Nephron progenitor cell (in vitro differentiated cells): ENCODE results near the gene C11orf54.
"Not testable (repeated sequence)": the region's sequence is repeated elsewhere in the genome, so short reads cannot be mapped to it uniquely, and the experiment has no call there.

ENCODE experiments used
- DNase-seq: peaks from one replicate; pipeline ENCODE4 v3.0.0; 2021
- H3K27ac Mint-ChIP-seq: 2 replicates; pipeline ENCODE4 v1.8.0; 2021; ENCODE audit warnings: mild to moderate bottlenecking, moderate library complexity, mixed read lengths
- H3K27me3 Mint-ChIP-seq: 2 replicates; pipeline ENCODE4 v1.8.0; 2021; ENCODE audit warnings: mild to moderate bottlenecking, low read depth, mixed read lengths; ENCODE audit not compliant: poor library complexity
- H3K36me3 Mint-ChIP-seq: 2 replicates; pipeline ENCODE4 v1.8.0; 2021; ENCODE audit warnings: low read depth, mixed read lengths
- H3K4me1 Mint-ChIP-seq: 2 replicates; pipeline ENCODE4 v1.8.0; 2021; ENCODE audit warnings: mixed read lengths
- H3K4me3 Mint-ChIP-seq: 2 replicates; pipeline ENCODE4 v1.8.0; 2021; ENCODE audit warnings: mild to moderate bottlenecking, moderate library complexity, mixed read lengths
- H3K9me3 Mint-ChIP-seq: 2 replicates; pipeline ENCODE4 v1.8.0; 2021; ENCODE audit warnings: mild to moderate bottlenecking, moderate library complexity, mixed read lengths
- TF ChIP-seq, protein P1 (sequence below): fragments of 200-600 bp; sonication (generic); IDR thresholded peaks from 2 replicates; pipeline ENCODE4 v1.5.0; 2021; ENCODE audit warnings: antibody characterized with exemption

The C11orf54 gene

DNA sequence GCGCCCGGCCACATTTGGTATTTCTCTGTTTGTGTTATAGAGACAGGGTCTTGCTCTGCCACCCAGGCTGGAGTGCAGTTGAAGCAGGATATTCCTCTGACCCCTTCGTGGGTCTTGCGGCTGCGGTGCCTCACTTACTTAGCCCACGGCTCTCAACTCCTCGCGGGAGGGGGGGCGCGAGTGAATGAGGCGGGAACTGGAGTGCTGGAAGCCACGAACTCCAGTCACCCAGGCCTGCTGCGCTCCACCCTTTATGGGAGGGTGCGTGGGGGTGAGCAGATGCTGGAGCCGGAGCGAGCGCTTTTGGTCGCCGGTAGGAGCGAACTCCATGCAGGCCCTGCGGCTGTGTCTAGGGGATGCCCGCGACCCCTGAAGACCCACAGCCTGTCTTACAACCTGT lies 1.8 kb downstream of the C11orf54 start:
- peaks cover 53% of the 10 kb centered on the region for H3K4me1 Mint-ChIP-seq
- no peaks in the 10 kb centered on the region for H3K9me3 Mint-ChIP-seq

DNA sequence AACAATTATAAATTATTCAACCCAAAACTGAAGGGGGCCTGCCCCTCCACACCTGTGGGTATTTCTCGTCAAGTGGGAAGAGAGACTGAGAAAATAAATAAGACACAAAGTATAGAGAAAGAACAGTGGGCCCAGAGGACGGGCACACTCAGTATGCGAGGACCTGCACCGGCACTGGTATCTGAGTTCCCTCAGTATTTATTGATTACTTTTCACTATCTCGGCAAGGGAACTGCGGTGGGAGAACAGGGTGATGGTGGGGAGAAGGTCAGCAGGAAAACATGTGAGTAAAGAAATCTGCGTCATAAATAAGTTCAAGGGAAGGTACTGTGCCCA lies 3.2 kb downstream of the C11orf54 start:
- H3K36me3 Mint-ChIP-seq: peaks cover 4% of the 10 kb centered on the region
- TF ChIP-seq, protein P1, sequence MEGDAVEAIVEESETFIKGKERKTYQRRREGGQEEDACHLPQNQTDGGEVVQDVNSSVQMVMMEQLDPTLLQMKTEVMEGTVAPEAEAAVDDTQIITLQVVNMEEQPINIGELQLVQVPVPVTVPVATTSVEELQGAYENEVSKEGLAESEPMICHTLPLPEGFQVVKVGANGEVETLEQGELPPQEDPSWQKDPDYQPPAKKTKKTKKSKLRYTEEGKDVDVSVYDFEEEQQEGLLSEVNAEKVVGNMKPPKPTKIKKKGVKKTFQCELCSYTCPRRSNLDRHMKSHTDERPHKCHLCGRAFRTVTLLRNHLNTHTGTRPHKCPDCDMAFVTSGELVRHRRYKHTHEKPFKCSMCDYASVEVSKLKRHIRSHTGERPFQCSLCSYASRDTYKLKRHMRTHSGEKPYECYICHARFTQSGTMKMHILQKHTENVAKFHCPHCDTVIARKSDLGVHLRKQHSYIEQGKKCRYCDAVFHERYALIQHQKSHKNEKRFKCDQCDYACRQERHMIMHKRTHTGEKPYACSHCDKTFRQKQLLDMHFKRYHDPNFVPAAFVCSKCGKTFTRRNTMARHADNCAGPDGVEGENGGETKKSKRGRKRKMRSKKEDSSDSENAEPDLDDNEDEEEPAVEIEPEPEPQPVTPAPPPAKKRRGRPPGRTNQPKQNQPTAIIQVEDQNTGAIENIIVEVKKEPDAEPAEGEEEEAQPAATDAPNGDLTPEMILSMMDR: no peak
- no peaks in the 10 kb centered on the region for H3K9me3 Mint-ChIP-seq
- no peaks in the 10 kb centered on the region for H3K27me3 Mint-ChIP-seq
- no peak overlapping the region for H3K4me3 Mint-ChIP-seq
- H3K27ac Mint-ChIP-seq: no peak overlapping the region
- DNase-seq: no peak
- peaks cover 39% of the 10 kb centered on the region for H3K4me1 Mint-ChIP-seq

More for the DNA sequence above, 1.8 kb downstream of the C11orf54 start:
- peak; percentile 14 for DNase-seq
- no peaks in the 10 kb centered on the region for H3K27me3 Mint-ChIP-seq
- peak overlapping the region; percentile 69 for H3K27ac Mint-ChIP-seq
- TF ChIP-seq, protein P1: no peak
- peaks cover 16% of the 10 kb centered on the region for H3K36me3 Mint-ChIP-seq
- H3K4me3 Mint-ChIP-seq: peak overlapping the region; percentile 100

DNA sequence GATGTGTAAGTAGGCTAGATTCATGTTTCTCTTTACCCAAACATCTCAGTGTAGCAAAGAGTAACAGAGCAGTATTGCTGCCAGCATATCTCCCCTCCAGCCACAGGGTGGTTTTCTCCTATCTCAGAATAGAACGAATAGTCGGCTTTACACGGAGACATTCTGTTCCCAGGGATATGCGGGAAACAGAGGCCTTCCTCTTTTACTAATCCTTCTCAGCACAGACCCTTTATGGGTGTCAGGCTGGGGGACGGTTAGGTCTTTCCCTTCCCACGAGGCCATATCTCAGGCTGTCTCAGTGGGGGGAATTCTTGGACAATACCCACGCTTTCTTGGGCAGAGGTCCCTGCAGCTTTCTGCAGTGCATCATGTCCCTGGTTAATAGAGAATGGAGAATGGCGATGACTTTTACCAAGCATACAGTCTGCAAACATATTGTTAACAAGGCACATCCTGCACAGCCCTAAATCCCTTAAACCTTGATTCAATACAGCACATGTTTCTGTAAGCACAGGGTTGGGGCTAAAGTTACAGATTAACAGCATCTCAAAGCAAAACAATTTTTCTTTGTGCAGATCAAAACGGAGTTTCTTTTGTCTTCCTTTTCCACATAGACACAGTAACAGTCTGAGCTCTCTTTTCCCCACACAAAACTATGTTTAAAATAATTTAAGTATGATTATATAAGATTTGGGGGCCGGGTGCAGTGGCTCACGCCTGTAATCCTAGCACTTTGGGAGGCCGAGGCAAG lies 3.7 kb downstream of the C11orf54 start:
- DNase-seq, H3K27me3 Mint-ChIP-seq, H3K27ac Mint-ChIP-seq, H3K4me3 Mint-ChIP-seq, H3K36me3 Mint-ChIP-seq, H3K9me3 Mint-ChIP-seq: not testable (repeated sequence)
- peaks cover 34% of the 10 kb centered on the region for H3K4me1 Mint-ChIP-seq

DNA sequence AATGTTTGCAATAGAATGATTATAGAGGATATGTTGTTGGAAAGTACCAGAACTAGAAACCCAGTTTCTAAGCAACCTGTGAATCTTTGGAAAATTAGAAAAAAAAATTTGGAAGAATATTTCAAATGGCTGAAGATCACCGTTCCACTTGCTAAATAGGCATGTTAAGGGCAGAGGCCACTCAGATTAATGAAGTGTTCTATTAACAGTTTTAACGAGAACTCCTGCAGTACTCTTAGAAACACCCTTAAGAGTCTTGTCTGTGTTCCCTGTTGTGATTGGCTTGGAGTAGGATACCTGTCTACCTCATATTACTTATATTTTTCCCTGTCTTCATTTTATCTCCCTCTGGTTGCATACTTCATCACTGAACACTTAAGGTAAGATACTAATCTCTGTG lies 4.6 kb downstream of the C11orf54 start:
- no peak overlapping the region for H3K27ac Mint-ChIP-seq
- H3K4me3 Mint-ChIP-seq: no peak overlapping the region
- TF ChIP-seq, protein P1: no peak
- no peaks in the 10 kb centered on the region for H3K27me3 Mint-ChIP-seq
- DNase-seq: no peak
- H3K4me1 Mint-ChIP-seq: peaks cover 34% of the 10 kb centered on the region
- H3K36me3 Mint-ChIP-seq: peaks cover 5% of the 10 kb centered on the region
- no peaks in the 10 kb centered on the region for H3K9me3 Mint-ChIP-seq

DNA sequence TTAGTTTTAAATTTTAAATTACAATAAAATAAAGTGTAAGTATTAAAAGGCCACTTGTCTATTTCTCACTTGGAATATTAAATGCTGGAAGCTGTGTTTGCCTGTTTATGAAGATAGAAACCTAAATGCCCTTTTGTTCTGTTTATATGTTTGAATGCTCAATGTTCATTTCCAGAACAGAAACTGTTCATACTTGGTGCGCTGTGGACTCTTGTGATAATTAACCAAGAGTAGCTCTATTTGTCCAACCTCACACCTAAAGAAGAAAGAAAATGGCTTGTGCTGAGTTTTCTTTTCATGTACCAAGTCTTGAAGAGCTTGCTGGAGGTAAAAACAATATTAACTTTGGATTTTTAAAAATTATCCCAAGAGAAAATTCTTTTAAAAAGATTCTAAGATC lies 5.7 kb downstream of the C11orf54 start:
- H3K4me3 Mint-ChIP-seq: no peak overlapping the region
- H3K27me3 Mint-ChIP-seq: no peaks in the 10 kb centered on the region
- TF ChIP-seq, protein P1: no peak
- H3K4me1 Mint-ChIP-seq: peaks cover 34% of the 10 kb centered on the region
- H3K36me3 Mint-ChIP-seq: peaks cover 5% of the 10 kb centered on the region
- no peak for DNase-seq
- H3K9me3 Mint-ChIP-seq: no peaks in the 10 kb centered on the region
- no peak overlapping the region for H3K27ac Mint-ChIP-seq

DNA sequence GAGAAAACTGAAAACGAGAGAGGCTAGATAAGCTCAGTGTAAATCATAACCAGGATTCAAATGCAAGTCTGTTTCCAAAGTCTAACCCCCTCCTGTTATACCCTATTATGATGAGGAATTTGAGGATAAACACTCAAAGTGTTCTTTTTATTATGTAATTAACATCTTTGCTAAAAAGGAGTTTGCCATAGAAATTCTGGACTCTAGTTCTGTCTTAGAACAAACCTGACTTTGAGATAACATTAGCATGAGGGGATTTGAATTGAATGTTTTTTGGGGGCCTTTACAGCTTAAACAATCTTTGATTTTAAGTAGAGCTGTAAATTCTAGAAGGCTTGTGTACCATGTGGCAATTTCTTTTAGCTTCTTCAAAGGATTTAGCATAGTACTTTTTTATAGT lies 9.5 kb downstream of the C11orf54 start:
- TF ChIP-seq, protein P1: no peak

More for the DNA sequence above, 9.5 kb downstream of the C11orf54 start:
- Mint-ChIP-seq H3K27me3 (no peaks in the 10 kb centered on the region), H3K36me3 (peaks cover 15% of the 10 kb centered on the region), H3K4me3 (no peak overlapping the region), H3K4me1 (no peaks in the 10 kb centered on the region), H3K9me3 (no peaks in the 10 kb centered on the region), H3K27ac (no peak overlapping the region)
- DNase-seq: no peak
